Spleen (tissue), 11 donors: ENCODE results near the gene GABRB1. TPM values are rescaled to one million over a fixed set of nuclear protein-coding genes. Genes with fewer than 3 reads are reported as not detected.

ENCODE experiments used
- DNase-seq: peaks from one replicate; pipeline ENCODE4 v3.0.0-alpha.2; 2020
- H3K27ac ChIP-seq, 8 donors: fragments of 200-600 bp; sonication (generic) in 7 of 8; 1 replicate in 4 of 8; 2 replicates in 4 of 8; pipeline versions ENCODE4 v1.5.0 to v1.8.0; 2016 to 2021; ENCODE audit warnings: inconsistent platforms in 4 of 8, mild to moderate bottlenecking in 4 of 8, moderate library complexity in 1 of 8
- H3K27me3 ChIP-seq, 7 donors: fragments of 200-600 bp; sonication (generic) in 6 of 7; replicated peaks in 1 of 7; 1 replicate in 4 of 7; 2 replicates in 3 of 7; pipeline versions ENCODE4 v1.5.0 to v1.8.0; 2016 to 2021; ENCODE audit warnings: inconsistent platforms in 3 of 7, mild to moderate bottlenecking in 1 of 7
- H3K36me3 ChIP-seq, 6 donors: fragments of 200-600 bp; sonication (generic) in 5 of 6; 1 replicate in 4 of 6; 2 replicates in 2 of 6; pipeline versions ENCODE4 v1.5.0 to v1.8.0; 2016 to 2021; ENCODE audit warnings: inconsistent platforms in 2 of 6
- H3K4me1 ChIP-seq, 6 donors: fragments of 200-600 bp; sonication (generic) in 5 of 6; 1 replicate in 3 of 6; 2 replicates in 3 of 6; pipeline versions ENCODE4 v1.5.0 to v1.8.0; 2016 to 2021; ENCODE audit warnings: inconsistent platforms in 3 of 6
- H3K4me3 ChIP-seq, 8 donors: fragments of 200-600 bp; sonication (generic) in 7 of 8; 1 replicate in 4 of 8; 2 replicates in 4 of 8; pipeline versions ENCODE4 v1.5.0 to v1.8.0; 2016 to 2021; ENCODE audit warnings: inconsistent platforms in 4 of 8, mild to moderate bottlenecking in 4 of 8, moderate library complexity in 2 of 8
- H3K9me3 ChIP-seq, 8 donors: fragments of 200-600 bp; sonication (generic) in 7 of 8; 1 replicate in 4 of 8; 2 replicates in 4 of 8; pipeline versions ENCODE4 v1.5.0 to v1.8.0; 2016 to 2021; ENCODE audit warnings: inconsistent platforms in 4 of 8
- CTCF ChIP-seq, 11 experiments: fragments of 200-600 bp in 7 of 11; fragments of 450-650 bp in 4 of 11; sonication (generic) in 4 of 11; IDR thresholded peaks in 8 of 11; conservative IDR thresholded peaks in 3 of 11; 1 replicate in 7 of 11; 2 replicates in 4 of 11; pipeline versions ENCODE4 v1.4.0 to v1.8.0; 2016 to 2021; ENCODE audit warnings: antibody characterized with exemption in 11 of 11, inconsistent platforms in 4 of 11, mild to moderate bottlenecking in 1 of 11
- POLR2A ChIP-seq, 3 donors: fragments of 450-650 bp; IDR thresholded peaks; one replicate each; pipeline ENCODE4 v1.5.1; 2017; ENCODE audit warnings: antibody characterized with exemption in 3 of 3, mild to moderate bottlenecking in 1 of 3
- POLR2AphosphoS5 ChIP-seq, 3 donors: sonication (generic); formaldehyde crosslinking; IDR thresholded peaks; one replicate each; pipeline ENCODE4 v1.5.1; 2017; ENCODE audit warnings: antibody characterized with exemption in 3 of 3
- WGBS, 5 donors: extraction: QIAGEN DNeasy Blood & Tissue Kit in 3 of 5; methylation state at CpG; one replicate each; pipeline versions ENCODE4 v1.1.5 to v1.1.7; 2013 to 2018; 5-methylcytosine and 5-hydroxymethylcytosine counted together
- intact Hi-C: fragments of 100-400 bp; cut with DNase I; formaldehyde crosslinking; loops from one replicate; pipeline ENCODE4 v1.15.0; 2023; ENCODE audit warnings: low total_unique reads
- polyA plus RNA-seq, 3 donors: library from polyadenylated mRNA; stranded (reverse); fragments of 200-250 nt; gene quantifications; one replicate each; pipeline ENCODE4 v1.2.1, GENCODE V29; 2013
- total RNA-seq, 7 donors: library from RNA; depleted of rRNA in 3 of 7; stranded (reverse); fragments of >200 nt in 3 of 7; fragmentation: NEBNext Ultra II Directional in 4 of 7; extraction: Animal tissue kit (Norgen Biotek cat#: 25700) in 4 of 7; gene quantifications; one replicate each; pipeline versions ENCODE4 v1.1.0 to v1.2.1, GENCODE V29; 2016 to 2021
- donor health status: healthy with polysubstance abuse.
- donor health status: DM: no; HTN: no; CAD: no; lungs with moderate emphysema.
- donor health status: DM: no; HTN: no; CAD: no.
- donor health status: Bipolar disorder and iron deficiency.
- donor health status: healthy.
- donor health status: DM: no; HTN: no; CAD: no.
- donor health status: DM: yes; HTN: yes; CAD: no.

The GABRB1 gene
- total and polyA plus RNA-seq, 10 donors: not detected

- no peaks in the 10 kb centered on the region for H3K27me3 ChIP-seq
- TF ChIP-seq POLR2A (IDR thresholded peaks at IDR 0.05): no peak
- TF ChIP-seq POLR2AphosphoS5 (IDR thresholded peaks at IDR 0.05): no peak
- no peak for TF ChIP-seq CTCF (IDR thresholded peaks at IDR 0.05 in 8 of 11, conservative IDR thresholded peaks at IDR 0.05 in 3 of 11)
- no peak overlapping the region for H3K27ac ChIP-seq
- no peak for DNase-seq
- no peaks in the 10 kb centered on the region for H3K9me3 ChIP-seq
- no peaks in the 10 kb centered on the region for H3K4me1 ChIP-seq
- intact Hi-C loops: no loop called here
- 80 to 93% (median 89%) methylated on average over 3 of the region's 3 CpGs for WGBS, 5 donors
- H3K4me3 ChIP-seq: no peak overlapping the region
- H3K36me3 ChIP-seq: no peaks in the 10 kb centered on the region
Observed at GRCh38 chr4:47326025-47326424, 294.7 kb downstream of the GABRB1 start.

- Histone ChIP-seq H3K27me3 (peaks cover 0 to 9% (median 0%) of the 10 kb centered on the region in 7 donors), H3K36me3 (no peaks in the 10 kb centered on the region), H3K4me1 (no peaks in the 10 kb centered on the region), H3K9me3 (no peaks in the 10 kb centered on the region), H3K27ac (no peak overlapping the region), H3K4me3 (no peak overlapping the region)
- intact Hi-C loops: no loop called here
- TF ChIP-seq POLR2A (IDR thresholded peaks at IDR 0.05) (no peak), POLR2AphosphoS5 (IDR thresholded peaks at IDR 0.05) (no peak), CTCF (IDR thresholded peaks at IDR 0.05 in 8 of 11, conservative IDR thresholded peaks at IDR 0.05 in 3 of 11) (no peak)
- no peak for DNase-seq
Observed at GRCh38 chr4:47330866-47331265, 299.5 kb downstream of the GABRB1 start.

GRCh38 chr4:47334652-47335051 is 303.3 kb downstream of the GABRB1 start:
- Histone ChIP-seq H3K27ac (no peak overlapping the region), H3K9me3 (no peaks in the 10 kb centered on the region), H3K4me1 (no peaks in the 10 kb centered on the region), H3K4me3 (no peak overlapping the region), H3K36me3 (no peaks in the 10 kb centered on the region), H3K27me3 (peaks cover 0 to 9% (median 0%) of the 10 kb centered on the region in 7 donors)
- intact Hi-C loops: no loop called here
- DNase-seq: no peak
- no peak for TF ChIP-seq CTCF (IDR thresholded peaks at IDR 0.05 in 8 of 11, conservative IDR thresholded peaks at IDR 0.05 in 3 of 11)
- 59 to 79% (median 76%) methylated on average over 3 of the region's 3 CpGs for WGBS, 5 donors

GRCh38 chr4:47337893-47338292 is 306.5 kb downstream of the GABRB1 start:
- 57 to 84% (median 75%) methylated on average over 2 of the region's 2 CpGs for WGBS, 5 donors
- Histone ChIP-seq H3K4me1 (no peaks in the 10 kb centered on the region), H3K9me3 (no peaks in the 10 kb centered on the region), H3K27me3 (peaks cover 0 to 9% (median 0%) of the 10 kb centered on the region in 7 donors), H3K36me3 (no peaks in the 10 kb centered on the region), H3K27ac (no peak overlapping the region), H3K4me3 (no peak overlapping the region)
- TF ChIP-seq CTCF (IDR thresholded peaks at IDR 0.05 in 8 of 11, conservative IDR thresholded peaks at IDR 0.05 in 3 of 11): no peak
- no peak for TF ChIP-seq POLR2AphosphoS5 (IDR thresholded peaks at IDR 0.05)
- TF ChIP-seq POLR2A (IDR thresholded peaks at IDR 0.05): no peak
- intact Hi-C loops: no loop called here
- no peak for DNase-seq
